Osteoblast (primary cell): Measurements from ENCODE around the gene CCNY. TPM values are rescaled to one million over a fixed set of nuclear protein-coding genes. Genes with fewer than 3 reads are reported as not detected.

Source experiments
- DNase-seq: peaks from one replicate; pipeline ENCODE4 v3.0.0; 2011; ENCODE audit warnings: low spot score, mixed read lengths; ENCODE audit not compliant: insufficient read length; ENCODE audit errors: missing footprints
- H2AFZ ChIP-seq: 2 replicates; pipeline ENCODE4 v1.6.0; 2011; ENCODE audit warnings: mild to moderate bottlenecking, low read length
- H3K27ac ChIP-seq: 2 replicates; pipeline ENCODE4 v1.5.1; 2011; ENCODE audit warnings: mild to moderate bottlenecking, low read depth, low read length, moderate library complexity
- H3K27me3 ChIP-seq: 2 replicates; pipeline ENCODE4 v1.6.0; 2012; ENCODE audit warnings: mild to moderate bottlenecking, control low read depth, inconsistent platforms, low read length, moderate library complexity; ENCODE audit not compliant: insufficient read depth
- H3K36me3 ChIP-seq: 2 replicates; pipeline ENCODE4 v1.5.1; 2011; ENCODE audit warnings: mild to moderate bottlenecking, low read length, control low read depth, moderate library complexity; ENCODE audit not compliant: insufficient read depth
- H3K4me1 ChIP-seq: 2 replicates; pipeline ENCODE4 v1.5.1; 2011; ENCODE audit warnings: mild to moderate bottlenecking, low read length, control low read depth, moderate library complexity; ENCODE audit not compliant: insufficient read depth
- H3K4me2 ChIP-seq: 2 replicates; pipeline ENCODE4 v1.6.0; 2011; ENCODE audit warnings: mild to moderate bottlenecking, low read length; ENCODE audit not compliant: insufficient read depth
- H3K4me3 ChIP-seq: fragments of 200-600 bp; sonication (generic); 3 replicates; pipeline ENCODE4 v1.5.1; 2012; ENCODE audit warnings: mild to moderate bottlenecking, low read length, inconsistent platforms; ENCODE audit not compliant: insufficient read depth
- H3K79me2 ChIP-seq: 2 replicates; pipeline ENCODE4 v1.6.0; 2012; ENCODE audit warnings: mild to moderate bottlenecking, low read length, control low read depth, inconsistent platforms; ENCODE audit not compliant: insufficient read depth
- H3K9me3 ChIP-seq: 2 replicates; pipeline ENCODE4 v1.5.1; 2011; ENCODE audit warnings: low read depth, low read length, control low read depth
- H4K20me1 ChIP-seq: 2 replicates; pipeline ENCODE4 v1.6.0; 2012; ENCODE audit warnings: mild to moderate bottlenecking, low read length, control low read depth; ENCODE audit not compliant: insufficient read depth
- CTCF ChIP-seq: IDR thresholded peaks from 2 replicates; pipeline ENCODE4 v1.5.1; 2011; ENCODE audit warnings: mild to moderate bottlenecking, low read depth, low read length, moderate library complexity; ENCODE audit errors: extremely low read depth
- total RNA-seq: library from RNA; depleted of rRNA; stranded (reverse); fragments of >200 nt; gene quantifications from 2 replicates; pipeline ENCODE4 v1.2.3, GENCODE V29; 2012

The CCNY gene
- total RNA-seq, 1 donor, result 53.2 TPM

DNA sequence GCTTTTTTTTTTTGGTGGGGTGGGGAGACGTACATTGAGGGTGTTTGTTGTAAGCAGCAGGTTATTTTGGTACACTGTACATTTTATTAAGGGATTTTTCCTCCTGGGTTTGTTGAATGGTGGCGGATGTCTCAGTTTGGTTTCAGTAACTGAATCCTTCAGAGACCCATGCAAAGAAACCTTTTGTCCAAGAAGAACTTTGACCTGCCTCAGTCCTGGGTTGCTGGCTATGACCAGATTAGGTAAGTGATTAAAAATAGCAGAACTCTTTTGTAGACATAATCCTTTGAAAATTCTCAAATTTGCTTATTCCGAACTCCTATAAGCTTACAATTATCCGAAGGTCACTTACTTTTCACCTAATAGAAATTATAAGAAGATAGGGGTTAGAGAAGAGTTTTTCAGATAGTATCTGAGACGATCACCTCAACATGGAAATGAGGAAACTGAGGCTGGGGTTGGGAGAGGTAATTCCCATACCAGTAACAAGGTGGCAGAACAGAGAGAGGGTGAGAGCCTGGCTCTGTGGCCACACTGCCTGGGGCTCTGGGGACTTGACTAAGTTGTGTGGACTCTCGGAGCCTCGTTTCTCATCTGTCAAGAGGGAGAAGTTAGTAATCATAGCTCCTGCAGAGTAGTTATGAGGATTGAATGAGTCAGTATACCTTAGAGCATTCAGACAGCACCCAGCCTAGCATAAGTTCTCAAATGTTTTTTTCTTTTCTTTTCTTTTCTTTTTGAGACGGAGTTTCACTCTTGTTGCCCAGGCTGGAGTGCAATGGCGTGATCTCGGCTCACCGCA lies 87.4 kb downstream of the CCNY start:
- peaks cover 63% of the 10 kb centered on the region for H3K4me1 ChIP-seq
- no peak overlapping the region for H2AFZ ChIP-seq
- no peaks in the 10 kb centered on the region for H3K9me3 ChIP-seq
- H4K20me1 ChIP-seq, result peaks cover 29% of the 10 kb centered on the region
- no peak overlapping the region for H3K4me3 ChIP-seq
- peak overlapping the region; percentile 76 for H3K27ac ChIP-seq
- H3K4me2 ChIP-seq, result peak overlapping the region; percentile 7
- peak; percentile 94 for DNase-seq
- H3K79me2 ChIP-seq, result peaks cover 91% of the 10 kb centered on the region
- TF ChIP-seq CTCF, result peak; percentile 33
- no peaks in the 10 kb centered on the region for H3K36me3 ChIP-seq
- H3K27me3 ChIP-seq, result no peaks in the 10 kb centered on the region

DNA sequence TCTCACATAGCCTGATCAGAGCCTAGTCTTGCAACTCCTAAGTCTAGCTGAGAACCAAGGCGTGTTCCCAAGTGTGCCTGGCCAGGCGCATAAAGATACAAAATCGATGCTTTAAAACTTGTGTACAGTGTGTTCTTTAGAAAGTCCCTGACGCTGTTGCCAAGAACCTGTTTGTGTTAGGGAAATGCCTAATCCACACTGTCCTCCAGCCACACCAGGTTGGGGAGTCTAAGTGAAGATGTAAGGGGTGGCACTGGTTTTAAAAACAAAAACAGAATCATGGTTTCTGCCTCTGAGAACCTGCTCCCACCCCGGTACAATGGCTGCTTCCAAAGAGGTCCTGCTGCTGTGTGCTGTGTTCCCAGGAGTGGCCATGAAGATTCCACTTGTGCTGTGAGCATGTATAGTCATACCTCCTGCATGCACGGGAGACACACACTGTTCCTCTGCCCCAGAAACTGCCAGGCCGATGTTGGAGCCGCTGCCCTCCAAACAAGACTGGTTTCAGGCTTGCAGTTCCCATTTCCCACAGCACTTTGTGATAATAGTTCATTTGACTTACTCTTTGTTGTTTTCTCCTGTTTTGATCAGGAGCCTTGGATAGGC lies 88.5 kb downstream of the CCNY start:
- no peaks in the 10 kb centered on the region for H3K36me3 ChIP-seq
- no peak overlapping the region for H3K4me2 ChIP-seq
- H3K27ac ChIP-seq, result peak overlapping the region; percentile 76
- H4K20me1 ChIP-seq, result peaks cover 29% of the 10 kb centered on the region
- no peak overlapping the region for H3K4me3 ChIP-seq
- peaks cover 60% of the 10 kb centered on the region for H3K4me1 ChIP-seq
- TF ChIP-seq CTCF, result no peak
- H3K27me3 ChIP-seq, result no peaks in the 10 kb centered on the region
- no peak overlapping the region for H2AFZ ChIP-seq
- no peak for DNase-seq
- peaks cover 90% of the 10 kb centered on the region for H3K79me2 ChIP-seq
- no peaks in the 10 kb centered on the region for H3K9me3 ChIP-seq

DNA sequence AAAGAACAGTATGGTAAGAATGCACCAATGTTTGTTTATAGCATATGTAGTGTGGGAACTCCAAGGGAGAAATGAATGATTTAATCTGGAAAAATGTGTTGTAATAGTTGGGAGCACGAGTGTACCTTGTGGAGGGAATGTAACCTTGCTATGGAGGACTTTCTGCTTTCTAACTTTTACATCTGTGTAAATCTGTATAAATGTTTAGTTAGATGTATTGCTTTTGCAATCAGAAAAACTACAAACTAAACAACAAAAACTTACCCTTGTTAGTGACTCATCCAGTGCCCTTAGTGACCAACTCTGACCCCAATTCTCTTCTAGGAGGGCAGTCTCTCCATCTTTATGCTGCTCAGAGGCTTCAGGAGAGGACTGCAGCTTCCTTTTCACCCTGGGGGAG lies 89.3 kb downstream of the CCNY start:
- no peak for TF ChIP-seq CTCF
- H3K27me3 ChIP-seq, result no peaks in the 10 kb centered on the region
- peaks cover 87% of the 10 kb centered on the region for H3K79me2 ChIP-seq
- no peak overlapping the region for H2AFZ ChIP-seq
- no peak overlapping the region for H3K4me3 ChIP-seq
- H3K9me3 ChIP-seq, result no peaks in the 10 kb centered on the region
- no peaks in the 10 kb centered on the region for H3K36me3 ChIP-seq
- H3K27ac ChIP-seq, result peak overlapping the region; percentile 76
- peaks cover 29% of the 10 kb centered on the region for H4K20me1 ChIP-seq
- DNase-seq, result no peak
- H3K4me2 ChIP-seq, result no peak overlapping the region
- H3K4me1 ChIP-seq, result peaks cover 52% of the 10 kb centered on the region

- H3K4me1 ChIP-seq, result peaks cover 41% of the 10 kb centered on the region
- peaks cover 32% of the 10 kb centered on the region for H4K20me1 ChIP-seq
Observed at GRCh38 chr10:35426657-35427056, 90.3 kb downstream of the CCNY start.

More at GRCh38 chr10:35426657-35427056, 90.3 kb downstream of the CCNY start:
- no peaks in the 10 kb centered on the region for H3K36me3 ChIP-seq
- no peak for TF ChIP-seq CTCF
- H3K4me3 ChIP-seq, result no peak overlapping the region
- H3K9me3 ChIP-seq, result no peaks in the 10 kb centered on the region
- no peak overlapping the region for H2AFZ ChIP-seq
- DNase-seq, result no peak
- H3K79me2 ChIP-seq, result peaks cover 85% of the 10 kb centered on the region
- H3K27ac ChIP-seq, result no peak overlapping the region
- H3K27me3 ChIP-seq, result no peaks in the 10 kb centered on the region
- no peak overlapping the region for H3K4me2 ChIP-seq
